ENCODE measurements around the gene LSM11.

LSM11 gene

DNA sequence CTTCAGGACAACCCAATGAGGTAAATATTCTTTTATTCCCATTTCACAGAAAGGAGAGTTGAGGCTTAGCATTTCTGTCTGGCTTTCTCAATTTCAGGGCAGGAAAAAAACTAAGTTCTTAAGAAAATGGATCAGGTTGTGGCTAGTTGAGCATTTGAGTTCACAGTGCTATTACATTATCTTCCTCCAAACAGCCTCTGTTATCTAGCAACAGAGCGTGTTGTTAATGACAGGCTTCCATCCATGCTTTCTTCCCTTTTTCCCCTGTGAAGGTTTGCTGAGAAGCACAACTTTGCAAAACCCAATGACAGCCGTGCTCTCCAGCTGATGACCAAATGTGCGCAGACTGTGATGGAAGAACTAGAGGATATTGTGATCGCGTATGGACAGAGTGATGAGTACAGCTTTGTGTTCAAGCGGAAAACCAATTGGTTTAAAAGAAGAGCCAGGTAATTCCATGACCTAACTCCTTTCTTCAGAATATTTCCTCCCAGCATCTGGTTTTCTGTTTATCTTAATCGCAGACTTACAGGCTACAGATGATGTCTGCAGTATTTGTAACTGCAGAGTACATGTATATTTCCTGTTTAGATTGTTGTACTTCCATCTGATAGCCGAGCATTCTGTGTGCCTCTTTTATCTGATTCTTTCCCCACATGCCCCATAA, 10.8 kb upstream of the LSM11 start:
- DNase-seq (ENCODE audit: insufficient read length, low spot score) (no peak), FAIRE-seq (no peak)
- TF ChIP-seq POU2F2 (IDR thresholded peaks at IDR 0.05; ENCODE audit: low read depth, low read length) (no peak), PAX5 (IDR thresholded peaks at IDR 0.05; ENCODE audit: insufficient read depth, low read length, severe bottlenecking) (no peak), SPI1 (IDR thresholded peaks at IDR 0.05; ENCODE audit: low read depth, low read length) (no peak), TAF1 (IDR thresholded peaks at IDR 0.05; ENCODE audit: low read depth, low read length) (no peak), POLR2A (IDR thresholded peaks at IDR 0.05; ENCODE audit: low read depth, low read length) (no peak), POLR2AphosphoS5 (IDR thresholded peaks at IDR 0.05; ENCODE audit: low read depth, low read length) (no peak)

GRCh38 chr5:157734436-157734835, 9.1 kb upstream of the LSM11 start:
- DNase-seq (ENCODE audit: insufficient read length, low spot score) = no peak
- no peak for FAIRE-seq
- TF ChIP-seq POLR2A (IDR thresholded peaks at IDR 0.05; ENCODE audit: low read depth, low read length) (no peak), POU2F2 (IDR thresholded peaks at IDR 0.05; ENCODE audit: low read depth, low read length) (no peak), POLR2AphosphoS5 (IDR thresholded peaks at IDR 0.05; ENCODE audit: low read depth, low read length) (no peak), SPI1 (IDR thresholded peaks at IDR 0.05; ENCODE audit: low read depth, low read length) (no peak)

DNA sequence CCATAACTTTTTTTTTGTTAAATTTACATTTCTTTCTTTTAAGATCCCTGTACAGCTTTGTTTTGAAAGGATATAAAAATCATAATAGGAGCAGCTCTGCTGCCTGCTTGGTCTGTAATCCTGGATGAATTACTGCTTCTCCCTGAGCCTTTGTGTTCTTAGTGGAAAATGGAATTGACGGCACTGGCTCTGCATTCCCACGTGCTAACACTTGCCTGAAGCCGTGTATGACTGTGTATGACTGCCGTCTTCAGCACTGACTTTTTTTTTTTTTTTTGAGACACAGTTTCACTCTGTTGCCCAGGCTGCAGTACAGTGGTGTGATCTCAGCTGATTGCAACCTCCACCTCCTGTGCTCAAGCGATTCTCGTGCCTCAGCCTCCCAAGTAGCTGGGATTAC, 7.5 kb upstream of the LSM11 start:
- DNase-seq (ENCODE audit: insufficient read length, low spot score) (no peak), FAIRE-seq (no peak)

GRCh38 chr5:157739388-157740228, 3.9 kb upstream of the LSM11 start:
- TF ChIP-seq PAX5 (IDR thresholded peaks at IDR 0.05; ENCODE audit: insufficient read depth, low read length, severe bottlenecking) (no peak), POU2F2 (IDR thresholded peaks at IDR 0.05; ENCODE audit: low read depth, low read length) (no peak), POLR2AphosphoS5 (IDR thresholded peaks at IDR 0.05; ENCODE audit: low read depth, low read length) (no peak), POLR2A (IDR thresholded peaks at IDR 0.05; ENCODE audit: low read depth, low read length) (no peak), TAF1 (IDR thresholded peaks at IDR 0.05; ENCODE audit: low read depth, low read length) (no peak), SPI1 (IDR thresholded peaks at IDR 0.05; ENCODE audit: low read depth, low read length) (no peak)
- DNase-seq (ENCODE audit: insufficient read length, low spot score) (no peak), FAIRE-seq (no peak)

More for the DNA sequence above, 7.5 kb upstream of the LSM11 start:
- TF ChIP-seq PAX5 (IDR thresholded peaks at IDR 0.05; ENCODE audit: insufficient read depth, low read length, severe bottlenecking) (no peak), POLR2A (IDR thresholded peaks at IDR 0.05; ENCODE audit: low read depth, low read length) (no peak), POLR2AphosphoS5 (IDR thresholded peaks at IDR 0.05; ENCODE audit: low read depth, low read length) (no peak), POU2F2 (IDR thresholded peaks at IDR 0.05; ENCODE audit: low read depth, low read length) (no peak), TAF1 (IDR thresholded peaks at IDR 0.05; ENCODE audit: low read depth, low read length) (no peak), SPI1 (IDR thresholded peaks at IDR 0.05; ENCODE audit: low read depth, low read length) (no peak)

DNA sequence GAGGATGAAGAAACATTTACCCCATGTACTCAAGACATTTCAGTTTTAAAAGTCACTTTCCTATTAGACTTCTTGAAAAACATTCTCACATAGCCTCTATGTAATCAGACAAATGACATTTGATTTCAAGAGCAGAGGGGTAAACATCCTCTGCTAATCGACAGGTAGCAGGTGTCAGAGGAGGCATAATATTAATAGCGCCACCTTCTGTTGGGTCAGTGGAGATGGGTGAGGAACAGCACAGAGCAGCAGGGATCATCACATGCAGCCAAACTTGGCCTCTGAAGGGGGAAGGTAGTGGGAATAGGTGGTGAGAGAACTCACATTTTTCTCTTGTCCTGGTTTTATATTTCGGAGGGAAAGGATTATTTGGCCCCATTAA, 3.3 kb upstream of the LSM11 start:
- DNase-seq (ENCODE audit: insufficient read length, low spot score) (peak; percentile 40), FAIRE-seq (peak; percentile 43)
- no peak for TF ChIP-seq POLR2A (IDR thresholded peaks at IDR 0.05; ENCODE audit: low read depth, low read length)
- TF ChIP-seq PAX5 (IDR thresholded peaks at IDR 0.05; ENCODE audit: insufficient read depth, low read length, severe bottlenecking) = no peak
- TF ChIP-seq TAF1 (IDR thresholded peaks at IDR 0.05; ENCODE audit: low read depth, low read length) = no peak
- TF ChIP-seq SPI1 (IDR thresholded peaks at IDR 0.05; ENCODE audit: low read depth, low read length) = no peak
- TF ChIP-seq POU2F2 (IDR thresholded peaks at IDR 0.05; ENCODE audit: low read depth, low read length) = no peak
- TF ChIP-seq POLR2AphosphoS5 (IDR thresholded peaks at IDR 0.05; ENCODE audit: low read depth, low read length) = no peak

- FAIRE-seq (no peak), DNase-seq (ENCODE audit: insufficient read length, low spot score) (no peak)
- TF ChIP-seq TAF1 (IDR thresholded peaks at IDR 0.05; ENCODE audit: low read depth, low read length) (no peak), POLR2AphosphoS5 (IDR thresholded peaks at IDR 0.05; ENCODE audit: low read depth, low read length) (no peak), POU2F2 (IDR thresholded peaks at IDR 0.05; ENCODE audit: low read depth, low read length) (no peak), PAX5 (IDR thresholded peaks at IDR 0.05; ENCODE audit: insufficient read depth, low read length, severe bottlenecking) (no peak), SPI1 (IDR thresholded peaks at IDR 0.05; ENCODE audit: low read depth, low read length) (no peak), POLR2A (IDR thresholded peaks at IDR 0.05; ENCODE audit: low read depth, low read length) (no peak)
Measured at GRCh38 chr5:157741131-157741530, 2.4 kb upstream of the LSM11 start.

- DNase-seq (ENCODE audit: insufficient read length, low spot score) = peak; percentile 34
- peak; percentile 51 for FAIRE-seq
- TF ChIP-seq SPI1 (IDR thresholded peaks at IDR 0.05; ENCODE audit: low read depth, low read length) (no peak), TAF1 (IDR thresholded peaks at IDR 0.05; ENCODE audit: low read depth, low read length) (no peak), PAX5 (IDR thresholded peaks at IDR 0.05; ENCODE audit: insufficient read depth, low read length, severe bottlenecking) (no peak), POU2F2 (IDR thresholded peaks at IDR 0.05; ENCODE audit: low read depth, low read length) (no peak), POLR2AphosphoS5 (IDR thresholded peaks at IDR 0.05; ENCODE audit: low read depth, low read length) (no peak), POLR2A (IDR thresholded peaks at IDR 0.05; ENCODE audit: low read depth, low read length) (no peak)
Measured at GRCh38 chr5:157744051-157745011, 819 bp downstream of the LSM11 start.

DNA sequence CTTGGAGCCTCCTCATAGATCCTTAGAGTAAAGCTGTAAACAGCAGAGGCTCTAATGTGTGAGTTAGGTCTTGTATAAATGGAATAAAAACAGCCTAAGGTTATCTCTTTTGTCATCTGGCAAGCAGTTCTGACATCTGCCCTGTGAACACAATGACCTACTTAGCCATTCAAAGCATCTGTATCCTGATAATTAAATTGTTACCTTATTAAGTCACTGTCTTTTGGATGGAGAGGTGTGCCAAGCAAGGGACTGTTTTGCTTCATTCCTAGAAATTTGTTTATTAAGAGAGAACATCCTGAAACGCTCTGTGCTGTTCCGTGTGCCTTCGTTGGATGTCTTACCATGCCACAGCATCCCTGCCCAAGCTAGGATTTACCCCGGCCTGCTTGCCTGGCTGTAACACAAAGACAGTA, 1.5 kb downstream of the LSM11 start:
- FAIRE-seq (no peak), DNase-seq (ENCODE audit: insufficient read length, low spot score) (no peak)
- TF ChIP-seq SPI1 (IDR thresholded peaks at IDR 0.05; ENCODE audit: low read depth, low read length) = no peak
- TF ChIP-seq POLR2AphosphoS5 (IDR thresholded peaks at IDR 0.05; ENCODE audit: low read depth, low read length) = no peak
- TF ChIP-seq TAF1 (IDR thresholded peaks at IDR 0.05; ENCODE audit: low read depth, low read length) = no peak
- TF ChIP-seq PAX5 (IDR thresholded peaks at IDR 0.05; ENCODE audit: insufficient read depth, low read length, severe bottlenecking) = no peak
- TF ChIP-seq POU2F2 (IDR thresholded peaks at IDR 0.05; ENCODE audit: low read depth, low read length) = no peak
- no peak for TF ChIP-seq POLR2A (IDR thresholded peaks at IDR 0.05; ENCODE audit: low read depth, low read length)

Data from GM12891 (cell line).